Trophoblast cell (in vitro differentiated cells and primary cell): ENCODE results near the gene TIMP2.

ENCODE experiments used
- DNase-seq, 2 donors: peaks; one replicate each; pipeline ENCODE4 v3.0.0-alpha.2; 2016
- H2AFZ ChIP-seq: 2 replicates; pipeline ENCODE4 v1.6.1; 2013; ENCODE audit warnings: low read length, moderate library complexity, mild to moderate bottlenecking; ENCODE audit not compliant: insufficient read depth, poor library complexity
- H2AK5ac ChIP-seq: 2 replicates; pipeline ENCODE4 v1.6.1; 2013; ENCODE audit warnings: mild to moderate bottlenecking, low read length
- H2BK120ac ChIP-seq: 2 replicates; pipeline ENCODE4 v1.6.1; 2013; ENCODE audit warnings: low read length, mild to moderate bottlenecking, moderate library complexity; ENCODE audit not compliant: insufficient read depth, poor library complexity
- H2BK12ac ChIP-seq: 2 replicates; pipeline ENCODE4 v1.6.1; 2013; ENCODE audit warnings: mild to moderate bottlenecking, low read length, moderate library complexity
- H2BK5ac ChIP-seq: 2 replicates; pipeline ENCODE4 v1.6.1; 2013; ENCODE audit warnings: low read length, low read depth, moderate library complexity, mild to moderate bottlenecking; ENCODE audit not compliant: poor library complexity
- H3K14ac ChIP-seq: 2 replicates; pipeline ENCODE4 v1.6.1; 2013; ENCODE audit warnings: mild to moderate bottlenecking, low read length
- H3K18ac ChIP-seq: 2 replicates; pipeline ENCODE4 v1.6.1; 2013; ENCODE audit warnings: mild to moderate bottlenecking, low read length
- H3K23ac ChIP-seq: 2 replicates; pipeline ENCODE4 v1.6.1; 2013; ENCODE audit warnings: low read length
- H3K27ac ChIP-seq: 2 replicates; pipeline ENCODE4 v1.5.1; 2013; ENCODE audit warnings: low read depth, mild to moderate bottlenecking, inconsistent platforms, low read length, moderate library complexity
- H3K27me3 ChIP-seq: 2 replicates; pipeline ENCODE4 v1.6.1; 2013; ENCODE audit warnings: inconsistent platforms, mild to moderate bottlenecking, low read length, moderate library complexity; ENCODE audit not compliant: insufficient read depth
- H3K36me3 ChIP-seq, 2 experiments: 1 replicate in 1 of 2; 2 replicates in 1 of 2; pipeline ENCODE4 v1.6.1; 2013; ENCODE audit warnings: low read length in 2 of 2, mild to moderate bottlenecking in 2 of 2, moderate library complexity in 1 of 2; ENCODE audit not compliant: insufficient read depth in 2 of 2, control insufficient read depth in 1 of 2
- H3K4ac ChIP-seq: 2 replicates; pipeline ENCODE4 v1.6.1; 2013; ENCODE audit warnings: low read depth, mild to moderate bottlenecking, low read length, moderate library complexity
- H3K4me1 ChIP-seq, 2 experiments: 1 replicate in 1 of 2; 2 replicates in 1 of 2; pipeline ENCODE4 v1.6.1; 2013; ENCODE audit warnings: low read length in 2 of 2, mild to moderate bottlenecking in 2 of 2, moderate library complexity in 1 of 2; ENCODE audit not compliant: insufficient read depth in 2 of 2, control insufficient read depth in 1 of 2
- H3K4me2 ChIP-seq: 2 replicates; pipeline ENCODE4 v1.6.1; 2013; ENCODE audit warnings: inconsistent platforms, mild to moderate bottlenecking, low read length, moderate library complexity
- H3K4me3 ChIP-seq: 2 replicates; pipeline ENCODE4 v1.5.1; 2013; ENCODE audit warnings: mild to moderate bottlenecking, low read depth, low read length, inconsistent platforms
- H3K79me1 ChIP-seq: one replicate; pipeline ENCODE4 v1.6.1; 2013; ENCODE audit warnings: low read length
- H3K79me2 ChIP-seq: 2 replicates; pipeline ENCODE4 v1.6.1; 2013; ENCODE audit warnings: low read length, mild to moderate bottlenecking; ENCODE audit not compliant: control insufficient read depth, insufficient read depth, poor library complexity
- H3K9ac ChIP-seq: 2 replicates; pipeline ENCODE4 v1.6.1; 2013; ENCODE audit warnings: mild to moderate bottlenecking, low read length
- H3K9me3 ChIP-seq: 2 replicates; pipeline ENCODE4 v1.6.1; 2013; ENCODE audit warnings: low read depth, mild to moderate bottlenecking, control low read depth, inconsistent platforms, low read length; ENCODE audit not compliant: insufficient read depth
- H4K12ac ChIP-seq: 2 replicates; pipeline ENCODE4 v1.6.1; 2013; ENCODE audit warnings: low read depth, mild to moderate bottlenecking, low read length, moderate library complexity
- H4K8ac ChIP-seq: 2 replicates; pipeline ENCODE4 v1.6.1; 2013; ENCODE audit warnings: low read depth, mild to moderate bottlenecking, low read length, moderate library complexity
- H4K91ac ChIP-seq: one replicate; pipeline ENCODE4 v1.6.1; 2013; ENCODE audit warnings: low read depth, mild to moderate bottlenecking, low read length, moderate library complexity
- WGBS: extraction: QIAGEN DNeasy Blood & Tissue Kit; methylation state at CpG from one replicate; pipeline ENCODE4 v1.1.7; 2013; ENCODE audit warnings: missing lambda C conversion rate; ENCODE audit not compliant: insufficient read length, insufficient coverage; ENCODE audit errors: extremely low coverage; 5-methylcytosine and 5-hydroxymethylcytosine counted together

TIMP2 gene

GRCh38 chr17:78905541-78905940 lies 19.6 kb downstream of the TIMP2 start:
- Histone ChIP-seq H2AK5ac (no peak overlapping the region), H3K18ac (no peak overlapping the region), H2BK5ac (no peak overlapping the region), H3K4me3 (no peak overlapping the region), H2BK12ac (no peak overlapping the region), H3K27ac (no peak overlapping the region), H4K8ac (no peak overlapping the region), H3K79me2 (peaks cover 1% of the 10 kb centered on the region), H3K23ac (no peak overlapping the region), H3K79me1 (no peaks in the 10 kb centered on the region), H3K4me2 (no peak overlapping the region), H4K12ac (no peak overlapping the region), H2BK120ac (no peak overlapping the region), H3K27me3 (no peaks in the 10 kb centered on the region), H3K4me1 (peaks cover 0 to 5% of the 10 kb centered on the region in 2 experiments), H4K91ac (no peak overlapping the region), H3K4ac (no peak overlapping the region), H3K9ac (no peak overlapping the region), H2AFZ (no peak overlapping the region), H3K14ac (no peak overlapping the region), H3K9me3 (no peaks in the 10 kb centered on the region), H3K36me3 (peaks cover 0 to 3% of the 10 kb centered on the region in 2 experiments)
- WGBS = no CpG with 5 or more reads among the region's 7 CpGs
- no peak for DNase-seq

GRCh38 chr17:78905116-78905515 lies 20.1 kb downstream of the TIMP2 start:
- Histone ChIP-seq H2AK5ac (no peak overlapping the region), H3K14ac (no peak overlapping the region), H4K91ac (no peak overlapping the region), H2BK120ac (no peak overlapping the region), H3K23ac (no peak overlapping the region), H2AFZ (no peak overlapping the region), H3K79me1 (no peaks in the 10 kb centered on the region), H3K9ac (no peak overlapping the region), H3K36me3 (peaks cover 0 to 3% of the 10 kb centered on the region in 2 experiments), H3K4me2 (no peak overlapping the region), H3K4me1 (peaks cover 0 to 5% of the 10 kb centered on the region in 2 experiments), H3K9me3 (no peaks in the 10 kb centered on the region), H3K4ac (no peak overlapping the region), H3K27me3 (no peaks in the 10 kb centered on the region), H4K12ac (no peak overlapping the region), H3K79me2 (peaks cover 1% of the 10 kb centered on the region), H3K4me3 (no peak overlapping the region), H4K8ac (no peak overlapping the region), H3K27ac (no peak overlapping the region), H2BK5ac (no peak overlapping the region), H3K18ac (no peak overlapping the region), H2BK12ac (no peak overlapping the region)
- DNase-seq = no peak
- WGBS = no CpG with 5 or more reads among the region's 6 CpGs

- Histone ChIP-seq H2BK120ac (no peak overlapping the region), H3K79me2 (peaks cover 1% of the 10 kb centered on the region), H4K91ac (no peak overlapping the region), H3K9me3 (no peaks in the 10 kb centered on the region), H3K27me3 (no peaks in the 10 kb centered on the region), H3K4me1 (peaks cover 4 to 8% of the 10 kb centered on the region in 2 experiments), H3K9ac (no peak overlapping the region), H3K4ac (no peak overlapping the region), H3K36me3 (peaks cover 0 to 3% of the 10 kb centered on the region in 2 experiments), H3K4me2 (no peak overlapping the region), H3K4me3 (no peak overlapping the region), H2BK5ac (no peak overlapping the region), H2AFZ (no peak overlapping the region), H2AK5ac (no peak overlapping the region), H3K27ac (no peak overlapping the region), H4K8ac (no peak overlapping the region), H2BK12ac (no peak overlapping the region), H3K23ac (no peak overlapping the region), H3K79me1 (no peaks in the 10 kb centered on the region), H3K18ac (no peak overlapping the region), H3K14ac (no peak overlapping the region), H4K12ac (no peak overlapping the region)
- no peak for DNase-seq
- WGBS = no CpG with 5 or more reads among the region's 9 CpGs
Observed at GRCh38 chr17:78904371-78904770, 20.8 kb downstream of the TIMP2 start.

- H3K27ac ChIP-seq = no peak within 1 kb of the TSS
- no peak within 1 kb of the TSS for H4K12ac ChIP-seq
- H3K9ac ChIP-seq = no peak within 1 kb of the TSS
- no CpG with 5 or more reads among the region's 17 CpGs for WGBS
- no peak within 1 kb of the TSS for H2BK12ac ChIP-seq
- H3K27me3 ChIP-seq = no peaks in the 10 kb centered on the region
- H3K14ac ChIP-seq = no peak within 1 kb of the TSS
- no peak within 1 kb of the TSS for H2AFZ ChIP-seq
- peaks cover 1% of the 10 kb centered on the region for H3K79me2 ChIP-seq
- no peak within 1 kb of the TSS for H3K4me3 ChIP-seq
- no peak within 1 kb of the TSS for H4K91ac ChIP-seq
- peak; percentile 80 for DNase-seq
- no peak within 1 kb of the TSS for H4K8ac ChIP-seq
- H3K18ac ChIP-seq = no peak within 1 kb of the TSS
- peaks cover 0 to 3% of the 10 kb centered on the region in 2 experiments for H3K36me3 ChIP-seq
- H3K4me1 ChIP-seq = peaks cover 12 to 15% of the 10 kb centered on the region in 2 experiments
- H3K4ac ChIP-seq = no peak within 1 kb of the TSS
- no peak within 1 kb of the TSS for H3K23ac ChIP-seq
- H3K9me3 ChIP-seq = no peaks in the 10 kb centered on the region
- no peak within 1 kb of the TSS for H2AK5ac ChIP-seq
- H3K4me2 ChIP-seq = no peak within 1 kb of the TSS
- H2BK5ac ChIP-seq = no peak within 1 kb of the TSS
- H2BK120ac ChIP-seq = no peak within 1 kb of the TSS
- peaks cover 4% of the 10 kb centered on the region for H3K79me1 ChIP-seq
Observed at GRCh38 chr17:78903101-78903779, 21.9 kb downstream of the TIMP2 start, which contains the start of gene CEP295NL. Gene CEP295NL (minus strand): TSS chr17:78903201. CDS start chr17:78901828, 1,373 bp downstream.
